Thyroid gland (tissue), 4 donors: ENCODE data around the gene RNF115.
"Not testable (repeated sequence)": the region's sequence is repeated elsewhere in the genome, so short reads cannot be mapped to it uniquely, and the experiment has no call there.

Source experiments
- CTCF ChIP-seq, 6 experiments: fragments of 200-600 bp in 3 of 6; fragments of 450-650 bp in 3 of 6; sonication (generic) in 3 of 6; IDR thresholded peaks; one replicate each; pipeline ENCODE4 v1.5.1; 2016 to 2019; ENCODE audit warnings: antibody characterized with exemption in 6 of 6, mild to moderate bottlenecking in 2 of 6, inconsistent platforms in 1 of 6, moderate library complexity in 1 of 6
- POLR2A ChIP-seq, 2 donors: fragments of 450-650 bp; IDR thresholded peaks; one replicate each; pipeline ENCODE4 v1.6.1; 2017; ENCODE audit warnings: antibody characterized with exemption in 2 of 2, mild to moderate bottlenecking in 2 of 2, moderate library complexity in 1 of 2

GRCh38 chr1:145766926-145767325 lies 57.0 kb downstream of the RNF115 start:
- TF ChIP-seq CTCF, POLR2A (IDR thresholded peaks at IDR 0.05): not testable (repeated sequence)
